ENCODE results near the gene CXXC4.

CXXC4 gene

DNA sequence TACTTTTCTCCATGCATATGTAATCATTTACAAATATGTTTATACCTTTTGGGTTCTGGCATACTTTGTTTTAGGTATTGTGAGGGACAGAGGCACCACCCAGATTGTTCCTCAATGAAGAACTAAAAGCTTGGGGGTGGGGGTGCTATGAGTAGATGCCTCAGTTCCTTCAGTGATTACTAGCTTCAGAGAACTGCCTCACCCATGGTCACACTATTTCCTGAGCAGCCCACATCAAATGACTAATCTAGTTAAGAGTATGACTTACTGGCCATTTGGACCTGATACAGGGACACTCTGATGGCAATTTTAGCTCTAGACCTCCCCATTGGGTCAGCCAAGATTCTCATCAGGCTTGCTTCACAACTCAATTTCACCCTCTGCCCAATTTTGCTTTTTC is 22.2 kb upstream of the CXXC4 start (continued):
- no peak for TF ChIP-seq OSR1 (CRISPR knock-in tag; IDR thresholded peaks at IDR 0.05)
- TF ChIP-seq ZNF8 (CRISPR knock-in tag; IDR thresholded peaks at IDR 0.05): no peak
- no peak for TF ChIP-seq GLIS3 (CRISPR knock-in tag; IDR thresholded peaks at IDR 0.05)
- TF ChIP-seq, protein P1, sequence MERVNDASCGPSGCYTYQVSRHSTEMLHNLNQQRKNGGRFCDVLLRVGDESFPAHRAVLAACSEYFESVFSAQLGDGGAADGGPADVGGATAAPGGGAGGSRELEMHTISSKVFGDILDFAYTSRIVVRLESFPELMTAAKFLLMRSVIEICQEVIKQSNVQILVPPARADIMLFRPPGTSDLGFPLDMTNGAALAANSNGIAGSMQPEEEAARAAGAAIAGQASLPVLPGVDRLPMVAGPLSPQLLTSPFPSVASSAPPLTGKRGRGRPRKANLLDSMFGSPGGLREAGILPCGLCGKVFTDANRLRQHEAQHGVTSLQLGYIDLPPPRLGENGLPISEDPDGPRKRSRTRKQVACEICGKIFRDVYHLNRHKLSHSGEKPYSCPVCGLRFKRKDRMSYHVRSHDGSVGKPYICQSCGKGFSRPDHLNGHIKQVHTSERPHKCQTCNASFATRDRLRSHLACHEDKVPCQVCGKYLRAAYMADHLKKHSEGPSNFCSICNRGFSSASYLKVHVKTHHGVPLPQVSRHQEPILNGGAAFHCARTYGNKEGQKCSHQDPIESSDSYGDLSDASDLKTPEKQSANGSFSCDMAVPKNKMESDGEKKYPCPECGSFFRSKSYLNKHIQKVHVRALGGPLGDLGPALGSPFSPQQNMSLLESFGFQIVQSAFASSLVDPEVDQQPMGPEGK (CRISPR knock-in tag; IDR thresholded peaks at IDR 0.05; ENCODE audit: borderline replicate concordance): no peak

DNA sequence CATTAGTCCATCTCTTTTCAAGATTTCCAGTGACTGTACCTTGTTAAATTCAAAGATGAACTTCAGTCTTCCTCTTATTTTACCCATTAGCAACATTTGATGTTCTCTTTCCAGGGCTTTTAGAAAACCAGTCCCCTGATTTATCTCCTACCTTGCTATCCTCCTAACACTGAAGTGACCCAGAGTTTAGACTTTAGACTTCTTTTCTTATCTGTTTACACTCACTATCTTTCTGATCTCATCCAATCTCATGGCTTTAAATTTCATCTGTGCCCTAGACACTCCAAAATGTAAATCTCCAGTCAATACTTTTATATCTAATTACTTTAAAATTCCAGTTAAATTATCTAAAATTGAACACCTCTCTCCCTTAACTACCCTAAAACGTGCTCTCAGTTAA is 13.5 kb upstream of the CXXC4 start:
- TF ChIP-seq TOX (CRISPR knock-in tag; IDR thresholded peaks at IDR 0.05; ENCODE audit: borderline replicate concordance): no peak
- TF ChIP-seq, protein P2, sequence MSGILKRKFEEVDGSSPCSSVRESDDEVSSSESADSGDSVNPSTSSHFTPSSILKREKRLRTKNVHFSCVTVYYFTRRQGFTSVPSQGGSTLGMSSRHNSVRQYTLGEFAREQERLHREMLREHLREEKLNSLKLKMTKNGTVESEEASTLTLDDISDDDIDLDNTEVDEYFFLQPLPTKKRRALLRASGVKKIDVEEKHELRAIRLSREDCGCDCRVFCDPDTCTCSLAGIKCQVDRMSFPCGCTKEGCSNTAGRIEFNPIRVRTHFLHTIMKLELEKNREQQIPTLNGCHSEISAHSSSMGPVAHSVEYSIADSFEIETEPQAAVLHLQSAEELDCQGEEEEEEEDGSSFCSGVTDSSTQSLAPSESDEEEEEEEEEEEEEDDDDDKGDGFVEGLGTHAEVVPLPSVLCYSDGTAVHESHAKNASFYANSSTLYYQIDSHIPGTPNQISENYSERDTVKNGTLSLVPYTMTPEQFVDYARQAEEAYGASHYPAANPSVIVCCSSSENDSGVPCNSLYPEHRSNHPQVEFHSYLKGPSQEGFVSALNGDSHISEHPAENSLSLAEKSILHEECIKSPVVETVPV (CRISPR knock-in tag; IDR thresholded peaks at IDR 0.05): no peak
- no peak for TF ChIP-seq TCF4 (CRISPR knock-in tag; IDR thresholded peaks at IDR 0.05; ENCODE audit: borderline replicate concordance)
- TF ChIP-seq ISL1 (CRISPR knock-in tag; IDR thresholded peaks at IDR 0.05): no peak
- no peak for TF ChIP-seq ZNF8 (CRISPR knock-in tag; IDR thresholded peaks at IDR 0.05)
- no peak for TF ChIP-seq ZNF70 (CRISPR knock-in tag; IDR thresholded peaks at IDR 0.05)
- no peak for TF ChIP-seq ZFP3 (CRISPR knock-in tag; IDR thresholded peaks at IDR 0.05)
- TF ChIP-seq ESRRG (CRISPR knock-in tag; IDR thresholded peaks at IDR 0.05): no peak
- TF ChIP-seq POU6F1 (CRISPR knock-in tag; IDR thresholded peaks at IDR 0.05; ENCODE audit: borderline replicate concordance, low read depth): no peak
- TF ChIP-seq, protein P3, sequence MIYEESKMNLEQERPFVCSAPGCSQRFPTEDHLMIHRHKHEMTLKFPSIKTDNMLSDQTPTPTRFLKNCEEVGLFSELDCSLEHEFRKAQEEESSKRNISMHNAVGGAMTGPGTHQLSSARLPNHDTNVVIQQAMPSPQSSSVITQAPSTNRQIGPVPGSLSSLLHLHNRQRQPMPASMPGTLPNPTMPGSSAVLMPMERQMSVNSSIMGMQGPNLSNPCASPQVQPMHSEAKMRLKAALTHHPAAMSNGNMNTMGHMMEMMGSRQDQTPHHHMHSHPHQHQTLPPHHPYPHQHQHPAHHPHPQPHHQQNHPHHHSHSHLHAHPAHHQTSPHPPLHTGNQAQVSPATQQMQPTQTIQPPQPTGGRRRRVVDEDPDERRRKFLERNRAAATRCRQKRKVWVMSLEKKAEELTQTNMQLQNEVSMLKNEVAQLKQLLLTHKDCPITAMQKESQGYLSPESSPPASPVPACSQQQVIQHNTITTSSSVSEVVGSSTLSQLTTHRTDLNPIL (CRISPR knock-in tag; IDR thresholded peaks at IDR 0.05; ENCODE audit: low read depth): no peak
- no peak for TF ChIP-seq CSDC2 (CRISPR knock-in tag; IDR thresholded peaks at IDR 0.05)
- TF ChIP-seq OSR1 (CRISPR knock-in tag; IDR thresholded peaks at IDR 0.05): no peak
- TF ChIP-seq SNAI2 (CRISPR knock-in tag; IDR thresholded peaks at IDR 0.05): no peak
- no peak for TF ChIP-seq RARB (CRISPR knock-in tag; IDR thresholded peaks at IDR 0.05)
- no peak for TF ChIP-seq ARNTL (CRISPR knock-in tag; IDR thresholded peaks at IDR 0.05; ENCODE audit: borderline replicate concordance, low read depth)
- TF ChIP-seq ZFP30 (CRISPR knock-in tag; IDR thresholded peaks at IDR 0.05): no peak
- TF ChIP-seq ZC3H10 (CRISPR knock-in tag; IDR thresholded peaks at IDR 0.05): no peak
- no peak for ATAC-seq

GRCh38 chr4:104507112-104507511 is 12.4 kb upstream of the CXXC4 start:
- ATAC-seq: no peak

More at GRCh38 chr4:104507112-104507511, 12.4 kb upstream of the CXXC4 start:
- TF ChIP-seq RARB (CRISPR knock-in tag; IDR thresholded peaks at IDR 0.05): no peak
- TF ChIP-seq ZFP30 (CRISPR knock-in tag; IDR thresholded peaks at IDR 0.05): no peak
- no peak for TF ChIP-seq POU6F1 (CRISPR knock-in tag; IDR thresholded peaks at IDR 0.05; ENCODE audit: borderline replicate concordance, low read depth)
- TF ChIP-seq BACH2 (CRISPR knock-in tag; IDR thresholded peaks at IDR 0.05; ENCODE audit: borderline replicate concordance): no peak
- TF ChIP-seq, protein P4, sequence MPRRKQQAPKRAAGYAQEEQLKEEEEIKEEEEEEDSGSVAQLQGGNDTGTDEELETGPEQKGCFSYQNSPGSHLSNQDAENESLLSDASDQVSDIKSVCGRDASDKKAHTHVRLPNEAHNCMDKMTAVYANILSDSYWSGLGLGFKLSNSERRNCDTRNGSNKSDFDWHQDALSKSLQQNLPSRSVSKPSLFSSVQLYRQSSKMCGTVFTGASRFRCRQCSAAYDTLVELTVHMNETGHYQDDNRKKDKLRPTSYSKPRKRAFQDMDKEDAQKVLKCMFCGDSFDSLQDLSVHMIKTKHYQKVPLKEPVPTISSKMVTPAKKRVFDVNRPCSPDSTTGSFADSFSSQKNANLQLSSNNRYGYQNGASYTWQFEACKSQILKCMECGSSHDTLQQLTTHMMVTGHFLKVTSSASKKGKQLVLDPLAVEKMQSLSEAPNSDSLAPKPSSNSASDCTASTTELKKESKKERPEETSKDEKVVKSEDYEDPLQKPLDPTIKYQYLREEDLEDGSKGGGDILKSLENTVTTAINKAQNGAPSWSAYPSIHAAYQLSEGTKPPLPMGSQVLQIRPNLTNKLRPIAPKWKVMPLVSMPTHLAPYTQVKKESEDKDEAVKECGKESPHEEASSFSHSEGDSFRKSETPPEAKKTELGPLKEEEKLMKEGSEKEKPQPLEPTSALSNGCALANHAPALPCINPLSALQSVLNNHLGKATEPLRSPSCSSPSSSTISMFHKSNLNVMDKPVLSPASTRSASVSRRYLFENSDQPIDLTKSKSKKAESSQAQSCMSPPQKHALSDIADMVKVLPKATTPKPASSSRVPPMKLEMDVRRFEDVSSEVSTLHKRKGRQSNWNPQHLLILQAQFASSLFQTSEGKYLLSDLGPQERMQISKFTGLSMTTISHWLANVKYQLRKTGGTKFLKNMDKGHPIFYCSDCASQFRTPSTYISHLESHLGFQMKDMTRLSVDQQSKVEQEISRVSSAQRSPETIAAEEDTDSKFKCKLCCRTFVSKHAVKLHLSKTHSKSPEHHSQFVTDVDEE (CRISPR knock-in tag; IDR thresholded peaks at IDR 0.05): no peak
- TF ChIP-seq CSDC2 (CRISPR knock-in tag; IDR thresholded peaks at IDR 0.05): no peak
- TF ChIP-seq, protein P3 (CRISPR knock-in tag; IDR thresholded peaks at IDR 0.05; ENCODE audit: low read depth): no peak
- TF ChIP-seq ESRRG (CRISPR knock-in tag; IDR thresholded peaks at IDR 0.05): no peak
- no peak for TF ChIP-seq ISL1 (CRISPR knock-in tag; IDR thresholded peaks at IDR 0.05)
